NB4 (cell line): ENCODE data around the gene MCM6.

ENCODE experiments used
- POLR2A ChIP-seq: IDR thresholded peaks from 2 replicates; pipeline ENCODE4 v1.6.1; 2011; ENCODE audit warnings: mild to moderate bottlenecking; ENCODE audit not compliant: insufficient read length; ENCODE audit errors: extremely low read depth
- TF ChIP-seq, protein P1 (sequence below): IDR thresholded peaks from one replicate; pipeline ENCODE4 v1.5.1; 2012; ENCODE audit warnings: low read depth, low read length

DNA sequence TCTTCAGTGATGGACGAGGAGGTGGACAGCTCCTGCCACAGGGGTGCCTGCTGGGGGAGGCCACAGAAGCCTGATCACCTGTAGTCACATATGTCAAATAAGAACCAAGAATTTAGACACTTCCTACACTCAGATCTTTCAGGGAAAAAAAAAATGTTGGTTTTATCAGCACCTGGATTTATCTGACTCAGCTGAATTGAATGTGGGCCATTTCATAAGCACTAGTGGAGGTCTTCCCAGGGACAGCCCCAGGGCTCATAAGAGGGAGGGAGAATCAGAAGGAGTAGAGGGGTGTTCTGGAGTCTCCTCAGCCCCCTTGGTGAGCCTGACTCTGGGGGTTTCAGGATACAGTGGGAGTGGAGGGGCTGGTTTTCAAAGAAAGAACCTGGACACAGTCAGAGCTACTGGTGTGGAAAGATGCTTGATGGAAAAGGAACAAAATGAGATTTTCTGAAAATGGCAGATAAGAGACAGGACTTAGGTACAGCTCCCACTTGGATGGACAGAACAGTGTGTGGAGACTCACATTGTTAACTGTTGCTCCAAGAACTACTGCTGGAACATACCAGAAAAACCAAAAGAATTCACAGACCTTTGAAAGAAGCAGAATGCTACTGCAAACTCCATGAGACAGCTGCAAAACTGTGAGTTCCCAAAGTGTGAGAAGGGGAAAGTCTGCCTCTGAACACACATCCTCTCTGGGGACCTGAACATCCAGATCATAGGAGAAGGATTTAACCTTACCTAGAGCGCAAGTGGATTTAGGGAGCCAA is 84.6 kb downstream of the MCM6 start:
- TF ChIP-seq, protein P1, sequence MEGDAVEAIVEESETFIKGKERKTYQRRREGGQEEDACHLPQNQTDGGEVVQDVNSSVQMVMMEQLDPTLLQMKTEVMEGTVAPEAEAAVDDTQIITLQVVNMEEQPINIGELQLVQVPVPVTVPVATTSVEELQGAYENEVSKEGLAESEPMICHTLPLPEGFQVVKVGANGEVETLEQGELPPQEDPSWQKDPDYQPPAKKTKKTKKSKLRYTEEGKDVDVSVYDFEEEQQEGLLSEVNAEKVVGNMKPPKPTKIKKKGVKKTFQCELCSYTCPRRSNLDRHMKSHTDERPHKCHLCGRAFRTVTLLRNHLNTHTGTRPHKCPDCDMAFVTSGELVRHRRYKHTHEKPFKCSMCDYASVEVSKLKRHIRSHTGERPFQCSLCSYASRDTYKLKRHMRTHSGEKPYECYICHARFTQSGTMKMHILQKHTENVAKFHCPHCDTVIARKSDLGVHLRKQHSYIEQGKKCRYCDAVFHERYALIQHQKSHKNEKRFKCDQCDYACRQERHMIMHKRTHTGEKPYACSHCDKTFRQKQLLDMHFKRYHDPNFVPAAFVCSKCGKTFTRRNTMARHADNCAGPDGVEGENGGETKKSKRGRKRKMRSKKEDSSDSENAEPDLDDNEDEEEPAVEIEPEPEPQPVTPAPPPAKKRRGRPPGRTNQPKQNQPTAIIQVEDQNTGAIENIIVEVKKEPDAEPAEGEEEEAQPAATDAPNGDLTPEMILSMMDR: no peak
- TF ChIP-seq POLR2A: no peak
